Small intestine (tissue), 16 donors: Measurements from ENCODE around the gene AK9. TPM values are rescaled to one million over a fixed set of nuclear protein-coding genes. Genes with fewer than 3 reads are reported as not detected.
"Not testable (repeated sequence)": the region's sequence is repeated elsewhere in the genome, so short reads cannot be mapped to it uniquely, and the experiment has no call there.

Experiments
- DNase-seq, 2 donors: peaks; one replicate each; pipeline versions ENCODE4 v3.0.0 to v3.0.0-alpha.2; 2013
- FAIRE-seq: peaks from 2 replicates; lab custom pipeline; 2012; peaks lifted over from hg19 to GRCh38; lab: Jason Lieb, UNC
- H3K27ac ChIP-seq, 3 donors: one replicate each; pipeline ENCODE4 v1.5.1; 2013; ENCODE audit warnings: low read length in 2 of 3, mild to moderate bottlenecking in 2 of 3, control low read depth in 1 of 3, inconsistent platforms in 1 of 3, low read depth in 1 of 3, moderate library complexity in 1 of 3
- H3K27me3 ChIP-seq, 3 donors: one replicate each; pipeline ENCODE4 v1.6.1; 2013; ENCODE audit warnings: low read length in 3 of 3, inconsistent platforms in 1 of 3; ENCODE audit not compliant: control insufficient read depth in 3 of 3, insufficient read depth in 3 of 3
- H3K36me3 ChIP-seq, 3 donors: one replicate each; pipeline ENCODE4 v1.6.1; 2013; ENCODE audit warnings: low read length in 3 of 3, inconsistent platforms in 1 of 3, low read depth in 1 of 3, mild to moderate bottlenecking in 1 of 3, moderate library complexity in 1 of 3; ENCODE audit not compliant: control insufficient read depth in 3 of 3, insufficient read depth in 2 of 3
- H3K4me1 ChIP-seq, 3 donors: one replicate each; pipeline ENCODE4 v1.6.1; 2013; ENCODE audit warnings: low read length in 2 of 3, inconsistent platforms in 1 of 3, low read depth in 1 of 3, mild to moderate bottlenecking in 1 of 3, moderate library complexity in 1 of 3; ENCODE audit not compliant: control insufficient read depth in 3 of 3, insufficient read depth in 2 of 3
- H3K4me3 ChIP-seq, 3 donors: one replicate each; pipeline ENCODE4 v1.5.1; 2013; ENCODE audit warnings: low read length in 3 of 3, control low read depth in 1 of 3, inconsistent platforms in 1 of 3, low read depth in 1 of 3, mild to moderate bottlenecking in 1 of 3, moderate library complexity in 1 of 3
- H3K9me3 ChIP-seq, 2 donors: one replicate each; pipeline ENCODE4 v1.6.1; 2013; ENCODE audit warnings: low read depth in 1 of 2, low read length in 1 of 2; ENCODE audit not compliant: control insufficient read depth in 2 of 2, insufficient read depth in 1 of 2
- WGBS, 3 donors: extraction: QIAGEN DNeasy Blood & Tissue Kit; methylation state at CpG; one replicate each; pipeline ENCODE4 v1.1.7; 2013; 5-methylcytosine and 5-hydroxymethylcytosine counted together
- long read RNA-seq, 10 donors: transcript quantifications; one replicate each; lab custom pipeline, GENCODE V29; 2026
- polyA plus RNA-seq, 4 donors: library from polyadenylated mRNA; stranded (reverse) in 3 of 4; unstranded in 1 of 4; fragments of 200-250 nt in 3 of 4; fragments of 120-200 nt in 1 of 4; gene quantifications; one replicate each; pipeline versions ENCODE4 v1.2.1 to v1.2.3, GENCODE V29; 2013
- donor health status: healthy with polysubstance abuse.
- donor health status: control.
- donor health status: control.
- donor health status: Bipolar disorder and iron deficiency.
- donor health status: healthy.

AK9 gene
- 1 to 10 TPM; 2.9 to 7.0 (median 4.3) TPM for polyA plus RNA-seq
- long read RNA-seq, donor 1, partial matches to known transcripts, result 0 of 2 reads
- long read RNA-seq, donor 1, other reads (novel, unspliced or antisense), result 0 of 2 reads
- long read RNA-seq, donor 2, result 0 reads
- long read RNA-seq, donor 3, partial matches to known transcripts, result 0 of 1 reads
- long read RNA-seq, donor 3, other reads (novel, unspliced or antisense), result 0 of 1 reads
- long read RNA-seq, donor 4, result 0 reads
- long read RNA-seq, donor 5, result 0 reads
- long read RNA-seq, donor 6, partial matches to known transcripts, result 0 of 1 reads
- long read RNA-seq, donor 6, other reads (novel, unspliced or antisense), result 0 of 1 reads
- long read RNA-seq, donor 7, partial matches to known transcripts, result 0 of 1 reads
- long read RNA-seq, donor 7, other reads (novel, unspliced or antisense), result 0 of 1 reads
- long read RNA-seq, donor 8, result 0 reads
- long read RNA-seq, donor 9, result 0 reads
- long read RNA-seq, donor 10, result 0 reads

DNA sequence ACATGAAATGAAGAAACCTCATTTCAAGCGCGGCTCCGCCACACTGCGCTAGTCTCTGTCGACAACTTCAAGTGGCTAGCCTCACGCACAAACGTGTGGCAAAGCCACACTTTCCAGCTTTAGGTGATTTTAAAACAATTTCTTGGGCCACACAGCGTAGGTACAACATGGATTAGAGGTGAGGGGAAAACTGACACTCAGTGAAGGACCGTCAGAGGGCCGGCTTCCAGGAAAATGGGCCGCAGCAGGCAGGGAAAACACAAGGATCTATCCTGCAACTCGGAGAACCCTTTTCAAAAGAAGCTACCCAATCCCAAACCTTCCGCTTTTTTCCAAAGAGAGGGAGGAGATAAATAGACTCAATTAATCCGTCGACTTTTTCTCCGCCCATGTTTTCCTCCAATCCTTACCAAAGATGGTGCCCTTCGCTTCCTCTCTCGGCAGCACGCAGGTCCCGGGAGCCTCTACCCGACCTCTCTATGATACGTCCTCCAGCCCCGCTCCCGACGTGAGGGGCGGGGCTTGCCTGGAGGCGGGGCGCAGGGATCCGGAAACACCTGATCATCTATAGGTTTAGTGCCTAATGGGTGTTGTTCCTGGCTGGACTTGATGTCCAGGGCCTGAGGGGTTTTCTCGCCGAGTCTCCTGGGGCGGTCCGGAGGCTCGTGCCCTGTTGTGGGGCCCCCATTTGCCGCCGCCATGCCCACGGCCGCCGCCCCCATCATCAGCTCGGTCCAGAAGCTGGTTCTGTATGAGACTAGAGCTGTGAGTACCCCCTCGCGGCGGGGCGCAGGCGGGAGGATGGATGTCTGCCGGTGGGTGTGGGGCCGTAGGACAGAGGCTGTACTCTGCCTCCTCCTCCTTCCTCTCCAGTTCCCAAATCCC, at the start of gene AK9, which contains the start of gene FIG4:
Gene AK9, minus strand, starts transcription at position 466 of the 885 bp plus-strand sequence. CDS start 15,457 bp downstream, outside the sequence.
Gene FIG4, plus strand, starts transcription at position 560 of the 885 bp plus-strand sequence. Its CDS starts 140 bp downstream, at position 700.
- peak; percentile 97 for DNase-seq
- no peaks in the 10 kb centered on the region for H3K4me1 ChIP-seq
- peak within 1 kb of the TSS; percentile 65 to 93 (median 67) for H3K4me3 ChIP-seq
- no peaks in the 10 kb centered on the region for H3K27me3 ChIP-seq
- H3K27ac ChIP-seq, result peak within 1 kb of the TSS; percentile 85 to 88 (median 86)
- H3K36me3 ChIP-seq, result no peaks in the 10 kb centered on the region
- FAIRE-seq, result no peak
- 0% methylated on average over 47 of the region's 47 CpGs for WGBS, 3 donors
- H3K9me3 ChIP-seq, result no peaks in the 10 kb centered on the region

DNA sequence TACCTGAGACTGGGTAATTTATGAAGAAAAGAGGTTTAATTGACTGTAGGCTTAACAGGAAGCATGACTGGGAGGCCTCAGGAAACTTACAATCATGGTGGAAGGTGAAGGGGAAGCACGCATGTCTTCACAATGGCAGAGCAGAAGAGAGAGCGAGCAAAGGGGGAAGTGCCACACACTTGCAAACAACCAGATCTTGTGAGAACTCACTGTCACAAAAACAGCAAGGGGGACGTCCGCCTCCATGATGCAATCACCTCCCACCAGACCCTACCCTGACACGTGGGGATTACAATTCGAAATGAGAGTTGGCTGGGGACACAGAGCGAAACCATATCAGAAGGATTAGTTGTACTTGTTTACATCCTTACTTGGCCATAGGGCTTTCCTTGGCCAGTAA, 49.8 kb upstream of the AK9 start:
- no peak overlapping the region for H3K4me3 ChIP-seq
- DNase-seq, result no peak
- H3K4me1 ChIP-seq, result no peaks in the 10 kb centered on the region
- no peak for FAIRE-seq
- no peaks in the 10 kb centered on the region for H3K27me3 ChIP-seq
- no peaks in the 10 kb centered on the region for H3K9me3 ChIP-seq
- peaks cover 0 to 4% (median 2%) of the 10 kb centered on the region in 3 donors for H3K36me3 ChIP-seq
- no peak overlapping the region for H3K27ac ChIP-seq
- 80 to 93% (median 80%) methylated on average over 6 to 7 of the region's 7 CpGs for WGBS, 3 donors

DNA sequence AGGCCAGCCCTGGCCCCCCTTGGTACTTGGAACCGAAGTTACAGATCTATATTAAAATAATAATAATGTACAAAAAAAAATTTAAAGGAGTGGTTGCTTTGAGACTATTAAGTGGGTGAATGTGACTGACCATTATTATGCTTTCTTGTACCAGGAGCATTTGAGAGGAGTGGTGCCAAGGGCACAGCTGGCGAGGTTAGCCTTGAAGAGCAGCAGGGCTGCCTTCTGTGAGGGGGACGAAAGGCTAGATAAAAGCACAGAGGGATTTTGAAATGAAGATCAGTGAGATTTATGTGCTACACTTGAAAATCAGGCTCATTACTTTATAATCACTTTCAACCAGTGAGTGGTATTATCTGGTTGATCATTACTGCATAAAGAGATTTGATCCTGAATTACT, 48.7 kb upstream of the AK9 start:
- H3K4me1 ChIP-seq, result no peaks in the 10 kb centered on the region
- H3K27me3 ChIP-seq, result no peaks in the 10 kb centered on the region
- no peaks in the 10 kb centered on the region for H3K9me3 ChIP-seq
- 88 to 98% (median 94%) methylated on average over 3 of the region's 3 CpGs for WGBS, 3 donors
- no peak for FAIRE-seq
- no peak overlapping the region for H3K4me3 ChIP-seq
- H3K36me3 ChIP-seq, result peaks cover 0 to 6% (median 2%) of the 10 kb centered on the region in 3 donors
- H3K27ac ChIP-seq, result no peak overlapping the region
- no peak for DNase-seq

DNA sequence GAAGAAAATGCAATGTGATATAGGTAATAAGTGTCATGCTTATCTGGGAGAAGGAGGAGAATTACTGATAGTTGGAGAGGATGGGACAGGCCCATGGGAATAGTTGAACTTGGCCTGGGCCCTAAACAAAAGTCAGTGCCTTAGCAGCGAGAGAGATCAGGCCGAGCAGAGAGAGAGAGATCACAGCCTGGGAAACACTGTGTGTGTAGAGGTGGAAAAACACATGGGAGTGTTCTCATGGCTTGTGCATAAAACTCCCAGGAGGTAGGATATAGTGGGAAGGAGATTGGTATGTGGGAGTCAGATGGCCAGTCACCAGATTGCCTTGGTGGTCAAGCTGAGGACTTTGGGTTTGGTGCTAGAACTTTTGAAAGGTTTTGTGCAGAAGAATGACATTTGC, 47.7 kb upstream of the AK9 start:
- FAIRE-seq (no peak), DNase-seq (no peak)
- no peaks in the 10 kb centered on the region for H3K27me3 ChIP-seq
- no peaks in the 10 kb centered on the region for H3K4me1 ChIP-seq
- no peak overlapping the region for H3K27ac ChIP-seq
- no peak overlapping the region for H3K4me3 ChIP-seq
- WGBS, 3 donors, result 89 to 98% (median 98%) methylated on average over 2 of the region's 2 CpGs
- no peaks in the 10 kb centered on the region for H3K9me3 ChIP-seq
- peaks cover 0 to 6% (median 2%) of the 10 kb centered on the region in 3 donors for H3K36me3 ChIP-seq

DNA sequence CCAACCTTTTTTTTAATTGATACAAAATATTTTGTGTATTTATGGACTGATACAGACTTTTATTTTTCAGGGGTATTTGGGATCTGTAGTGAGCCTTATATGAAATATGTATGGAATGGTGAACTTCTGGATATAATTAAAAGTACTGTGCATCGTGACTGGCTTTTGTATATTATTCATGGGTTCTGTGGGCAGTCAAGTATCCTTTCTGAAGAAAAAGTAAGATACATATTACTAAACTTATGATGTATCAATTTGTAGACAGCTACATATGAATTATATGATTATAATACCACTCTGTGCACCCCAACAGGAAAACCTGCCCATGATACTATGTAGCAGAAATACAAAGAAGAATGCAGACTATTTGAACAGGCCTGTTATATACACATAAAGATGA, 47.3 kb upstream of the AK9 start:
- Histone ChIP-seq H3K4me1 (no peaks in the 10 kb centered on the region), H3K27me3 (no peaks in the 10 kb centered on the region), H3K4me3 (no peak overlapping the region), H3K9me3 (no peaks in the 10 kb centered on the region), H3K27ac (no peak overlapping the region), H3K36me3 (peaks cover 0 to 6% (median 2%) of the 10 kb centered on the region in 3 donors)
- WGBS, 3 donors, result 96 to 100% (median 96%) methylated on average over 1 of the region's 1 CpG
- FAIRE-seq (no peak), DNase-seq (no peak)

DNA sequence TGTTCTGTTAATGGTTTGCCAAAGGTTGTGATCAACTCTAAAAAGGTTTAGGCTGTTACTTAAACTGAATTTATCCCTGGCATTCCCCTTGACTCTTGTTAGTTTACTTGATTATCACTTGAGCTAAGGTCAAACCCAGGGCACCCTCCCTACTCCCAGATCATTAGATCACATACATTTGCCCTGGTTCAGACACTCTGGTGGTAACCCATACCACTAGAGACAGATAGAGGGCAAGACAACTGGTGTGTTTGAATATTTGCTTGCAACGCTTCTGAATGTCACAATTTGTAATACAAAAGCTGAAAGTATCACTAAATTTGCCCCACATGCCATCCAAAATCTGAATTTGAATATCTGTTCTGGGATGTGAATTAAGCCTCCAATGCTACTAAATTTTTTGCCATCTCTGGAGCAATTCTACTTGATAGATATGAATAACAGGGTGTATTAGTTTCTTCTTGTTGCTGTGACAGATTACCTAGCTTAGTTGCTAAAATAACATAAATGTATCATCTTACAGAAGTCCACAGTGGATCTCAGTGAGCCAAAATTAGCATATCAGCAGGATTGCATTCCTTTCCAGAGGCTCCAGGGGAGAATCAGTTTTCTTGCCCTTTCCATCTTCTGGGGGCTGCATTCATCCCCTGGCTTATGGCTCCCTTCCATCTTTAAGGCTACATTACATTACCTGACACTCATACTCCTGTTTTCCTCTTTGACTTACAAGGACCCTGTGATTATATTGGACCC, 45.4 kb upstream of the AK9 start:
- Histone ChIP-seq H3K36me3 (peaks cover 0 to 6% (median 2%) of the 10 kb centered on the region in 3 donors), H3K27me3 (no peaks in the 10 kb centered on the region), H3K4me1 (no peaks in the 10 kb centered on the region), H3K4me3 (no peak overlapping the region), H3K9me3 (no peaks in the 10 kb centered on the region), H3K27ac (no peak overlapping the region)
- DNase-seq, result no peak
- WGBS, 3 donors, result 93 to 100% (median 94%) methylated on average over 1 of the region's 1 CpG
- FAIRE-seq, result no peak

DNA sequence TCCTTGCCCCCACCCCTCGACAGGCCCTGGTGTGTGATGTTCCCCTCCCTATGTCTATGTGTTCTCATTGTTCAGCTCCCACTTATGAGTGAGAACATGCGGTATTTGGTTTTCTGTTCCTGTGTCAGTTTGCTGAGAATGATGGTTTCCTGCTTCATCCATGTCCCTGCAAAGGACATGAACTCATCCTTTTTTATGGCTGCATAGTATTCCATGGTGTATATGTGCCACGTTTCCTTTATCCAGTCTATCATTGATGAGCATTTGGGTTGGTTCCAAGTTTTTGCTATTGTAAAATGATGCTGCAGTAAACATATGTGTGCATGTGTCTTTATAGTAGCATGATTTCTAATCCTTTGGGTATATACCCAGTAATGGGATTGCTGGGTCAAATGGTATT, 34.2 kb upstream of the AK9 start:
- not testable (repeated sequence) for FAIRE-seq
- 92 to 97% (median 93%) methylated on average over 3 of the region's 3 CpGs for WGBS, 3 donors

More for the DNA sequence above, 34.2 kb upstream of the AK9 start:
- H3K4me3 ChIP-seq, H3K27me3 ChIP-seq, DNase-seq, H3K36me3 ChIP-seq, H3K27ac ChIP-seq, H3K9me3 ChIP-seq, H3K4me1 ChIP-seq: not testable (repeated sequence)
